A673 (cell line): ENCODE measurements around the gene ZNF358. TPM values are rescaled to one million over a fixed set of nuclear protein-coding genes. Genes with fewer than 3 reads are reported as not detected.
A peak's percentile ranks its signal among the peaks of the same experiment; 100 is the strongest.

Experiments
- BruUV-seq: library from RNA; stranded (reverse); fragments of 400-500 nt; replicated peaks from 2 replicates; lab custom pipeline; 2021; lab: Mats Ljungman, UMichigan
- CTCF ChIA-PET: fragments of 300-600 bp; sonication (Branson Sonifier 250); formaldehyde crosslinking; loops from one replicate; lab custom pipeline; 2022; ENCODE audit warnings: antibody characterized with exemption; lab: Charles Lee
- POLR2A ChIA-PET: fragments of 300-600 bp; sonication (Branson Sonifier 250); formaldehyde crosslinking; loops from one replicate; lab custom pipeline; 2022; ENCODE audit warnings: antibody characterized with exemption; ENCODE audit not compliant: low non-redundant PET; lab: Charles Lee
- DNase-seq: peaks from one replicate; pipeline ENCODE4 v3.0.0-alpha.2; 2015; ENCODE audit warnings: low spot score
- H3K27ac ChIP-seq: fragments of 200-600 bp; sonication (generic); 2 replicates; pipeline ENCODE4 v1.5.1; 2016; ENCODE audit warnings: mixed run types, low read depth, mild to moderate bottlenecking, mixed read lengths, antibody characterized with exemption, low read length; ENCODE audit not compliant: poor library complexity, severe bottlenecking
- H3K27me3 ChIP-seq: fragments of 200-600 bp; sonication (generic); replicated peaks from 2 replicates; pipeline ENCODE4 v1.6.1; 2017; ENCODE audit warnings: mixed run types, low read depth, mild to moderate bottlenecking, mixed read lengths, antibody characterized with exemption, low read length; ENCODE audit not compliant: insufficient read depth, poor library complexity
- H3K36me3 ChIP-seq: fragments of 200-600 bp; sonication (generic); 2 replicates; pipeline ENCODE4 v1.6.1; 2016; ENCODE audit warnings: mixed run types, mild to moderate bottlenecking, mixed read lengths, antibody characterized with exemption, low read length; ENCODE audit not compliant: insufficient read depth, poor library complexity, severe bottlenecking
- H3K4me1 ChIP-seq: fragments of 200-600 bp; sonication (generic); 2 replicates; pipeline ENCODE4 v1.6.1; 2017; ENCODE audit warnings: mixed run types, mild to moderate bottlenecking, mixed read lengths, antibody characterized with exemption, low read length; ENCODE audit not compliant: insufficient read depth, poor library complexity, severe bottlenecking
- H3K4me3 ChIP-seq: fragments of 200-600 bp; sonication (generic); 2 replicates; pipeline ENCODE4 v1.5.1; 2016; ENCODE audit warnings: low read depth, mixed run types, mild to moderate bottlenecking, mixed read lengths, low read length; ENCODE audit not compliant: poor library complexity, severe bottlenecking
- H3K9me3 ChIP-seq: fragments of 200-600 bp; sonication (generic); 2 replicates; pipeline ENCODE4 v1.6.1; 2016; ENCODE audit warnings: mixed run types, low read depth, mild to moderate bottlenecking, mixed read lengths, antibody characterized with exemption, low read length; ENCODE audit not compliant: poor library complexity, severe bottlenecking
- CTCF ChIP-seq: fragments of 300-800, 200-600 bp; sonication (generic); conservative IDR thresholded peaks from 2 replicates; pipeline ENCODE4 v1.5.1; 2017; ENCODE audit warnings: low read depth, mild to moderate bottlenecking, antibody characterized with exemption, low read length, moderate library complexity, mixed read lengths
- EZH2 ChIP-seq: fragments of 200-600 bp; sonication (generic); IDR thresholded peaks from 2 replicates; pipeline ENCODE4 v1.6.1; 2017; ENCODE audit warnings: borderline replicate concordance, low read depth, mild to moderate bottlenecking, mixed read lengths, antibody characterized with exemption, low read length; ENCODE audit not compliant: poor library complexity, severe bottlenecking
- intact Hi-C: fragments of 100-400 bp; cut with micrococcal nuclease; formaldehyde crosslinking; loops from one replicate; pipeline ENCODE4 v1.10.0; 2022; ENCODE audit not compliant: unreplicated experiment
- total RNA-seq: library from RNA; stranded (reverse); gene quantifications from 2 replicates; pipeline ENCODE4 v1.2.3, GENCODE V29; 2021

Gene ZNF358
- total RNA-seq, 1 experiment from 2014 or later = 44.1 TPM

GRCh38 chr19:7494416-7495098 lies 21.3 kb upstream of the ZNF358 start:
- intact Hi-C loops = no loop called here
- BruUV-seq = no TSS peak

GRCh38 chr19:7497292-7497691 lies 18.6 kb upstream of the ZNF358 start:
- Histone ChIP-seq H3K27ac (no peak overlapping the region), H3K9me3 (no peaks in the 10 kb centered on the region), H3K36me3 (no peaks in the 10 kb centered on the region), H3K4me3 (no peak overlapping the region), H3K4me1 (no peaks in the 10 kb centered on the region), H3K27me3 (peaks cover 4% of the 10 kb centered on the region)
- BruUV-seq = no TSS peak
- intact Hi-C loops = no loop called here
- ChIA-PET POLR2A (interaction anchor here (0.6 kb wide), 1 partner anchor 232 kb away, joined by 5 read pairs; no protein-coding TSS in a partner anchor), CTCF (interaction anchor here (0.6 kb wide), 1 partner anchor 102 kb away, joined by 3 read pairs; no protein-coding TSS in a partner anchor)
- DNase-seq = no peak
- TF ChIP-seq EZH2 (no peak), CTCF (peak; percentile 43)

More at GRCh38 chr19:7494416-7495098, 21.3 kb upstream of the ZNF358 start:
- DNase-seq = no peak
- H3K36me3 ChIP-seq = no peaks in the 10 kb centered on the region
- ChIA-PET POLR2A (no interaction called here), CTCF (no interaction called here)
- no peaks in the 10 kb centered on the region for H3K4me1 ChIP-seq
- H3K9me3 ChIP-seq = no peaks in the 10 kb centered on the region
- no peak overlapping the region for H3K27ac ChIP-seq
- no peak for TF ChIP-seq EZH2
- no peak for TF ChIP-seq CTCF
- H3K27me3 ChIP-seq = no peaks in the 10 kb centered on the region
- H3K4me3 ChIP-seq = no peak overlapping the region

- H3K4me1 ChIP-seq = no peaks in the 10 kb centered on the region
- H3K27me3 ChIP-seq = peaks cover 4% of the 10 kb centered on the region
- CTCF ChIA-PET = interaction anchor here (0.7 kb wide), 1 partner anchor 1789 kb away, joined by 6 read pairs; no protein-coding TSS in a partner anchor
- H3K27ac ChIP-seq = no peak overlapping the region
- DNase-seq = peak; percentile 80
- POLR2A ChIA-PET = no interaction called here
- intact Hi-C loops = no loop called here
- BruUV-seq = no TSS peak
- no peaks in the 10 kb centered on the region for H3K9me3 ChIP-seq
- peak overlapping the region; percentile 40 for H3K4me3 ChIP-seq
- no peaks in the 10 kb centered on the region for H3K36me3 ChIP-seq
- no peak for TF ChIP-seq CTCF
- no peak for TF ChIP-seq EZH2
Measured at GRCh38 chr19:7500811-7501450, 15.0 kb upstream of the ZNF358 start.
